Right lobe of liver (tissue), 4 donors: Measurements from ENCODE around the gene APBA2.

ENCODE experiments used
- CTCF ChIP-seq, 4 donors: fragments of 200-600 bp in 3 of 4; fragments of 450-650 bp in 1 of 4; IDR thresholded peaks; one replicate each; pipeline versions ENCODE4 v1.5.1 to v1.8.0; 2016 to 2022; ENCODE audit warnings: antibody characterized with exemption in 4 of 4, mild to moderate bottlenecking in 2 of 4
- POLR2A ChIP-seq: fragments of 450-650 bp; IDR thresholded peaks from one replicate; pipeline ENCODE4 v1.6.1; 2017; ENCODE audit warnings: antibody characterized with exemption, mild to moderate bottlenecking
- donor health status: DM: no; HTN: no; CAD: no.
- donor health status: DM: no; HTN: no; CAD: no.
- donor health status: DM: no; HTN: yes; CAD: no.

- TF ChIP-seq POLR2A (no peak), CTCF (IDR thresholded peaks at IDR 0.05) (no peak)
Measured at GRCh38 chr15:29107971-29108645, 222.3 kb downstream of the APBA2 start.
